ENCODE data around the gene CD300A.

CD300A gene

DNA sequence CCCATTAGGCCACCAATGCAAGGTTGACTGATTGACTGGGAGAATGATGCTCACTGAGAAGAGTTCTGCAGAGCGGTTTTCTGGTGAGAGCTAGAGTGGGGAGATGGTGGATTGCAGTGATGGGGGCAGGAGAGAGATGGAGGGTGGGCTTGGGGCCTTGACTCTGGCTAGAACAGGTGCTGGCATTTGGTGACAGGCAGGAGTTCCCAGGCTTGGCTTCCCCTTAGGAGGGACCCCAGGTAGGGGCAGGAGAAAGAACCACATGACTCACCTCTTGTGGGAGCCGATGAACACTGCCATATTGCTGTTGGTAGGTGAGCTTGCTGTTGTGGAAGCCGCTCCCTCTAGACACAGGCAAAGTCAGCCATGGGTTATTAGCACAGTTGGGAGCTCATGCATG is 56.9 kb downstream of the CD300A start:
- no peak overlapping the region for H3K4me3 ChIP-seq (replicated peaks in 1 of 2; ENCODE audit: low read depth in 2 of 2, low read length in 2 of 2)
- no peak for DNase-seq (ENCODE audit: low read depth in 2 of 2)
- TF ChIP-seq, protein P1, sequence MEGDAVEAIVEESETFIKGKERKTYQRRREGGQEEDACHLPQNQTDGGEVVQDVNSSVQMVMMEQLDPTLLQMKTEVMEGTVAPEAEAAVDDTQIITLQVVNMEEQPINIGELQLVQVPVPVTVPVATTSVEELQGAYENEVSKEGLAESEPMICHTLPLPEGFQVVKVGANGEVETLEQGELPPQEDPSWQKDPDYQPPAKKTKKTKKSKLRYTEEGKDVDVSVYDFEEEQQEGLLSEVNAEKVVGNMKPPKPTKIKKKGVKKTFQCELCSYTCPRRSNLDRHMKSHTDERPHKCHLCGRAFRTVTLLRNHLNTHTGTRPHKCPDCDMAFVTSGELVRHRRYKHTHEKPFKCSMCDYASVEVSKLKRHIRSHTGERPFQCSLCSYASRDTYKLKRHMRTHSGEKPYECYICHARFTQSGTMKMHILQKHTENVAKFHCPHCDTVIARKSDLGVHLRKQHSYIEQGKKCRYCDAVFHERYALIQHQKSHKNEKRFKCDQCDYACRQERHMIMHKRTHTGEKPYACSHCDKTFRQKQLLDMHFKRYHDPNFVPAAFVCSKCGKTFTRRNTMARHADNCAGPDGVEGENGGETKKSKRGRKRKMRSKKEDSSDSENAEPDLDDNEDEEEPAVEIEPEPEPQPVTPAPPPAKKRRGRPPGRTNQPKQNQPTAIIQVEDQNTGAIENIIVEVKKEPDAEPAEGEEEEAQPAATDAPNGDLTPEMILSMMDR (IDR thresholded peaks at IDR 0.05; ENCODE audit: low read depth, low read length) = no peak

DNA sequence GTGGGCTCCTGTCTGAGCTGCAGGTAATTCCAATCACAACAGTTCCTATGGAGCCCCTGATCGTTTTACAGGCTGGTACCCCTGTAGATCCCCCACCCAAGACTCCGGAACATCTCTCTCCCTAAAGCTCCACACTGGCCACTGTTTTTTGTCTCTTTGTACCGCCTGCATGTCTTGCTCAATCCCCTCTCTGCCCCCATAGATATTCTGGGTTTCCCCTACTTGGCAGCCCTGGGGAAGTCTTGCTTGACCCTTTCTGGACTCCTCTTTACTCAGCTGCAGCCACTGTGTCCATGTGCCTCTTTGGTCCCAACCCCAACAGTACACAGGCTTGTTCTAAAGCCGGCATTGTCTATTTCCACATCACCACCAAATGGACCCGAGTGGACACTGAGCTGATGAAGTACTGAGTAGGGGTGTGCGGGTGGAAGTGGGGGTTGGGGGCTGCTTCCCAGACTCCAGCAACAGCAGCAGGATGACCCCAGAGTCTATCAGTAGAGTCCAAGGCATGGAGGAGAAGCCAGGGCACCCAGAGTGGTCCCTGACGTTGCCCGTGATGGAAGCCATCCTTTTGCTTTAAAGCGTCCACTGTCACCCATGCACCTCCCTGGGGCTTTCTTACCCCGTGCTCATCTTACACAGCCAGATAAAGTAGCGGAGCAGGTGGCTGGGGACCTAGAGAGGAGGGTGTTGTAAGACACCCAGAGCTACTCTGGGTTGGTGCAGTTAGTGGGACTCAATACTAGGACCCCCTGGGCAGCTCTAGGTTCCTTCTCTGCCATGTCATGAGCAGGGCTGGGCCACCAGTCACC is 58.4 kb downstream of the CD300A start:
- DNase-seq (ENCODE audit: low read depth in 2 of 2) = no peak
- TF ChIP-seq, protein P1 (IDR thresholded peaks at IDR 0.05; ENCODE audit: low read depth, low read length) = no peak
- no peak overlapping the region for H3K4me3 ChIP-seq (replicated peaks in 1 of 2; ENCODE audit: low read depth in 2 of 2, low read length in 2 of 2)

DNA sequence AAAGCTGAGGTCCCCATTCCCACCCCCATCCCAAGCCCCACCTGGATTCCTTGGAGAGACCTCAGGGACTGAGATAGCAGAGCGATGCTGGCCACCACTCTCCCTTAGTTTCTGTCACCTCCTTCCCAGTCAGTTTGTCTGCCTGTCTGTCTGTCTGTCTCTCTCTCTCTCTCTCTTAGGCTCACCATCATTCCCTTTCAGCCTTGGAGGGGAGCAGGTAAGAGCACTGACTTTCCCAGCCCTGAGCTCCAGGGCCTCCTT is 59.0 kb downstream of the CD300A start:
- DNase-seq (ENCODE audit: low read depth in 2 of 2) = no peak
- H3K4me3 ChIP-seq (replicated peaks in 1 of 2; ENCODE audit: low read depth in 2 of 2, low read length in 2 of 2) = no peak overlapping the region
- TF ChIP-seq, protein P1 (IDR thresholded peaks at IDR 0.05; ENCODE audit: low read depth, low read length) = no peak

DNA sequence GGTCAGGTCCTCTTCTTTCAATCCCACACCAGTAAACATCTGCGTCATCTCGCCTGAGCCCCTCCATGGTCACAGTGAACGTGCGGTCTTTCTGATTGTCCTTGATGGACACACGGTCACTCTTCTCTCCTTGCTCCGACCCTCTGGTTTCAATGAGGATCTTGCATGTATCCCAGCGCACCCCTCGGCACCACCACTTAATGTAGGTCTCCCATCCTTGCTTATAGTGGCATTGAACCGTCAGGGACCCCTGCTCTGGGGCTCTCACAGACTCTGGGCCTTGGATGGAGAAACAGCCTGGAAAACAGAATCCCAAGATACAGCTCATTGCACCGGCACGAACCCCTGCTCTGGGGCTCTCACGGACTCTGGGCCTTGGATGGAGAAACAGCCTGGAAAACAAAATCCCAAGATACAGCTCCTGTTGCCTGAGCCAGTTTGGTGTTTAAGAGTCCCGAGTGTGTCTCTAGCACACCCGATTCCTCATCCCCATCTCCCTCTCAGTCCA is 59.4 kb downstream of the CD300A start:
- TF ChIP-seq, protein P1 (IDR thresholded peaks at IDR 0.05; ENCODE audit: low read depth, low read length) = no peak
- no peak for DNase-seq (ENCODE audit: low read depth in 2 of 2)

DNA sequence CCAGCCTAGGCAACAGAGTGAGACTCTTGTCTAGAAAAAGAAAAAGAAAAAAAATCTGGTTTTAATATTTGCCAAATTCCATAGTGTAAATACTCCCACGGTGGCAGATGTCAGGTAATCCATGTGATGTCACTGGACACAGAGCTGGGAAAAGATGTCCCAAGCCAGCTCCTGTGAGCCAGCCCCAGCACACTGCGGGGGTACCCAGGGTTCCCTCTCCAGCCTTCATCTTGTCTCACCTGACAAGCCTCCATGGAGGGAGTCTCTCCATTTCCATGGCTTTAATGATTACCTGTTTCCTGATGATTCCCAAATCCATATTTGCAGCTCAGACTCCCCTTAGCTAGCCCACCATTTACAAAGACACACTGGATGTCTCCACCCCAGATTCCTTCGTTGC is 60.2 kb downstream of the CD300A start:
- no peak overlapping the region for H3K4me3 ChIP-seq (replicated peaks in 1 of 2; ENCODE audit: low read depth in 2 of 2, low read length in 2 of 2)
- DNase-seq (ENCODE audit: low read depth in 2 of 2) = no peak
- TF ChIP-seq, protein P1 (IDR thresholded peaks at IDR 0.05; ENCODE audit: low read depth, low read length) = no peak

More for the DNA sequence above, 59.4 kb downstream of the CD300A start:
- no peak overlapping the region for H3K4me3 ChIP-seq (replicated peaks in 1 of 2; ENCODE audit: low read depth in 2 of 2, low read length in 2 of 2)

DNA sequence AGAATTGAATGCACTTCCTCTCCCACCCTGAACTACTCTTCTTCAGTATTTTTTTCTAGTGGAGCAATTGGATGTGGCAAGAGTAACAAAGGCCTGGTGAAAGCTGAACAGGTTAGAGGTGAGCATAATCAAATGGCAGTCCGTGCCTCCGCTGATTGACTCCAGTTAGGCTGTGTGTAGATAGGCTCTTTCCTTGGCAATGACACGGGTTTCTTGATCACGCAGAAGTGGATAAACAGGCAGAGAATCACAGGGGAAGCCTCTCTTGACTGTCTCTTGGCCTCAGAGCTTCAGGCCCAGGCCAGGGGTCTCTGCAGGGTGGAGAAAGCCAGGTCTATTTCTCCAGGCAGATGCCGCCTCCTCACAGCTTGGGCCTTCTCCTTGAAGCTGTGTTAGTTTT is 60.6 kb downstream of the CD300A start:
- no peak for DNase-seq (ENCODE audit: low read depth in 2 of 2)
- TF ChIP-seq, protein P1 (IDR thresholded peaks at IDR 0.05; ENCODE audit: low read depth, low read length) = no peak
- no peak overlapping the region for H3K4me3 ChIP-seq (replicated peaks in 1 of 2; ENCODE audit: low read depth in 2 of 2, low read length in 2 of 2)

DNA sequence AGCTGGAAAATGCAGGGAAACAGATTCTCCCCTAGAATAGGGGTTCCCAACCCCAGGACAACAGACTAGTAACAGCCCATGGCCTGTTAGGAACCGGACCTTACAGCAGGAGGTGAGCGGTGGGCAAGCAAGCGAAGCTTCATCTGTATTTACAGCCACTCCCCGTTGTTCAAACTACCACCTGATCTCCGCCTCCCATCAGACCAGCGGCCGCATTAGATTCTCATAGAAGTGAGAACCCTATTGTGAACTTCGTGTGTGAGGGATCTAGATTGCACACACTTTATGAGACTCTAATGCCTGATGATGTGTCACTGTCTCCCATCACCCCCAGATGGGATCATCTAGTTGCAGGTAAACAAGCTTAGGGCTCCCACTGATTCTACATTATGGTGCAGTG is 61.3 kb downstream of the CD300A start:
- TF ChIP-seq, protein P1 (IDR thresholded peaks at IDR 0.05; ENCODE audit: low read depth, low read length) = no peak
- no peak overlapping the region for H3K4me3 ChIP-seq (replicated peaks in 1 of 2; ENCODE audit: low read depth in 2 of 2, low read length in 2 of 2)
- DNase-seq (ENCODE audit: low read depth in 2 of 2) = no peak
